HG03432 (cell line): ENCODE results near the gene SARDH.
"Not testable (repeated sequence)": the region's sequence is repeated elsewhere in the genome, so short reads cannot be mapped to it uniquely, and the experiment has no call there.

ENCODE experiments used
- ATAC-seq: cut with Tn5 transposase; IDR thresholded peaks from one replicate; pipeline ENCODE4 v1.9.1; 2021; ENCODE audit warnings: mild to moderate bottlenecking, moderate library complexity; ENCODE audit not compliant: unreplicated experiment

The SARDH gene

GRCh38 chr9:133775951-133776905 lies 38.1 kb upstream of the SARDH start:
- ATAC-seq, result no peak

DNA sequence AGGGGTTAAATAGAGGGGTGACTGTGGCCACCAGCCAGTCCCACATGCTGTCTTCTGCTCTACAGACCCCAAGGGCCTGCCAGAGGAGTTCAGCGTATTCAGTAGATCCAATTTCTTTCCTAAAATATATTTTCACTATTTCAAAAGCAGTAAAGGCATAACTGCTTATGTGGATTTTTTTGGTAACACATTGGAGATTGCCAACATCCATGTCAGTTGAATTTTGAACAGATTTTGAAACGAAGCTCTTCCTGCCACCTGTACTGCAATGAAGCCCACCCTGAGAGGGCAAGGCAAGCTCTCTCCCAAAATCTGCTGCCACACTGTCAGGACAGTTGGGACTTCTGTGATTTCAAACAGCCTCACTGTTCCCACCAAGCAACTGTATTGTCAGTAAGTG lies 37.1 kb upstream of the SARDH start:
- no peak for ATAC-seq

- ATAC-seq, result no peak
These were observed 36.6 kb upstream of the SARDH start for GRCh38 chr9:133774799-133775198.

DNA sequence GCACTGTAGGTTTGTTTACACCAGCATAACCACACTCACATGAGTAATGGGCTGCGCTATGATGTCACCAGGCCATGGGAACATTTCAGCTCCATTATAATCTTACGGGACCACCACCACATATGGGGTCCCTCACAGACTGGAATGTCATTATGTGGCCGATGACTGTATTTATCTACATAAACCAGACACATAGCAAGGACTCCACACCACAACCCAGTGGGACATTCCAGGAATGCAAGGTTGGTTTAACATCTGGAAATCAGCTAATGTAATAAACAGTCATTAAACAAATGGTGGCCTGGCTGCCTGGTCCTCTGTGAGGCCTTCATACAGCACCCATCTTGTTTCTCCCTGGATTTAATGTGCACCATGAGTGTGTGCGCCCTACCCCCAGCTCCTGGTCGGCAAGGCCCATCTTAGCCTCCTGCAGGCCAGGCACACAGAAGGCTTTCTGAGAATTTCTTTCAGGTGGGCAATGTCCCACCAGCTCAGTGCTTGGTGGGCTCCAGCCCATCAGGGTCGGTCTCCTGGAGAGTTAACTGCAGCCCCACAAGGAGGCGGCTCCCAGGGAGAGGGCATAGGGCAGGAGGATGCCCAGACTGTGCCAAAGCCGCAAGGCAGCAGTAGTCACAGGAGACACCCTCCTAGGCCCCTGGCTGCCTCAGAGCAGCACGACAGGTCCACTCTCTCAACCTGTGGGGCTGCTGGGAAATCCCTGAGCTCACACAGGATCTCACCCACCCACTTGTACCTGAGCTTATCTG lies 35.9 kb upstream of the SARDH start:
- no peak for ATAC-seq

- ATAC-seq, result no peak
These were observed 34.4 kb upstream of the SARDH start for GRCh38 chr9:133772581-133772980.

- ATAC-seq, result no peak
These were observed 33.6 kb upstream of the SARDH start for GRCh38 chr9:133771486-133772482.

DNA sequence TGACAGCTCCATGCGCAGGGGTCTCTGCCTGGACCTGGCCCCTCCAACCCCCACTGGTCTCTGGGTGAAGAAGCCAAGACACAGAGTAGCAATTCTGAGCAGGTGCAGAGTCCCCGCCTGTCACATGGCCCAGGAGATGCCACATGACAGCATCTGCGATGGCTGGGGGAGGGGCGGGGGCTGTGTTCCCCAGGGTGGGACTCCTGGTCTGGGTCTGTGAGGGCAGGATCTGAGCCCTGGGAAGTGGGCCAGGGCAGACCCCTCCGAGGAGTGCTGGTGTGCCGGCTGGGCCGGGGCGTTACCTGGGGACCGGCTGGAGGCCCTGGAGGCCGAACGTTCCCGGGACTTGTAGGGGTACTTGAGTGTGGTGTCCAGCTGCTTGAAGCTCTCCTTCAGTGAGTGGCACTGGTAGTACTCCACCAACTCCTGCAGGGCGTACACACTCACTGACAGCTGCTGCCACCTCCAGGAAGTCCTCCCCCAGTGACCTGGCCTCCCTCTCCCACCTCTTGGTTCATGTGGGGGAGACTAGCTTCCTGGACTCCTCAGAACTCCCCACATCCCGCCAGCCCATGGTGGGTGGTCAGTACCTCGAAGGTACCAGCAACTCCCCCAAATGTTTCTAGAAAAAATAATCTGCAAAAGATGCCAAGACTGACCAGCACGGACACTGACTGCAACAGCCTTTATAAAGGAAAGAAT lies 32.1 kb upstream of the SARDH start:
- no peak for ATAC-seq

GRCh38 chr9:133769511-133770075 lies 31.4 kb upstream of the SARDH start:
- ATAC-seq, result no peak

DNA sequence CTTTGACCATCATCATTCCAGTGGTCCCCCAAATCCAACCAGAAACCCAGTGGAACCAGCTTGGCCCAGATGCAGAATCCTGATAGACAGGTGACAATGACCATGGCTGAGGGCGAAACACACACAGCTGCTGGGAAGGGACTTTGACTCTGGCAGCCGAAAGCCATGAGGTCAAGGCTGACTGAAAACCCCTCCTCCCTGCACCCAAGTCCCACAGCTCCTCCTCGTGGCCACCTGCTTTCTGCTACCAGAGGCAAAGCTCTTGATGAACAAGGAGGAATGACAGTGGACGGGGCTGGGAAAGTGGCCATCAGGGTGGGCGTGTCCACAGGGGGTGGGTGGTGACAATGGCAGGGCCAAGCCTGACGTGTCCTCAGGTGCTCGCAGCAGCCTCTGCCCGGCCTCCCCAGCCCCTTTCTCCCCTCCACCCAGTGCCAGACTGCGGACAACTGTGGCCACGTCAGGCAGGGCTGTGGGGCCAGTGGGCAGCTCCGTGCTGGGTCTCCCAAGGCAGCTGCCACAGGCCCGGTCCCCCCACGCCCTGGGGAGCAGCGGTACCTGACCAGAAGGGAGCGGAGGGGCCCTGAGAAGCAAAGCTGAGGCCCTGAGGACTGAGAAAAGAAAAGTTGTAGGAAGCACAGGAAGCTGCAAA lies 30.8 kb upstream of the SARDH start:
- ATAC-seq, result no peak

DNA sequence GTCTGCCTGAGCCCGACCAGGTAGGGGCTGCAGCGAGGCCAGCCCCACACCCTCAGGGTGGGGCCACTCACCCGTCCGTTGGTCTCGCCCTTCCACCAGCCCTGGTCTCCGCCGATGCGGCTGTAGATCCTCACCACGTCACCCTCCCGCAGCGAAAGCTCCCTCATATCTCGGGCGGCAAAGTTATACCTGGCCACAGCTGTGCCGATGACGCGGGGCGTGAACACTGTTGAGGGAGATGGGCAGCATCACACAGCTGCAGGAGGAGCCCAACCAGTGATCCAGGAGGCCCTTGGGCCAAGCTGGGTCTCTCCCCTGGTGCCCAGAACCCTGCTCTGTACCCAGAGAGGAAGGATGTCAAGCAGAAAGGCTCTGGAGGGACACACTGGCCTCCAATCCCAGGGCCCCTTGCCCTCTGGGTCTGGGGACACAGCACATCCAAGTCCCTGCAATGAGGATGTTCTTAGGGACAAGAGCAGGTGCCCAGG lies 30.3 kb upstream of the SARDH start:
- ATAC-seq, result no peak

GRCh38 chr9:133767625-133768024 lies 29.5 kb upstream of the SARDH start:
- ATAC-seq, result no peak

GRCh38 chr9:133767008-133767407 lies 28.9 kb upstream of the SARDH start:
- ATAC-seq, result no peak

DNA sequence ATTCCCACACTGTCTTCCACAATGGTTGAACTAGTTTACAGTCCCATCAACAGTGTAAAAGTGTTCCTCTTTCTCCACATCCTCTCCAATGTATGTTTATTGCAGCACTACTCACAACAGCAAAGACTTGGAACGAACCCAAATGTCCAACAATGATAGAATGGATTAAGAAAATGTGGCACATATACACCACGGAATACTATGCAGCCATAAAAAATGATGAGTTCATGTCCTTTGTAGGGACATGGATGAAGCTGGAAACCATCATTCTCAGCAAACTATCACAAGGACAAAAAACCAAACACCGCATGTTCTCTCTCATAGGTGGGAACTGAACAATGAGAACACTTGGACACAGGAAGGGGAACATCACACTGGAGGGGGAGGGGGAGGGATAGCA lies 28.1 kb upstream of the SARDH start:
- ATAC-seq, result not testable (repeated sequence)

GRCh38 chr9:133763272-133764183 lies 25.4 kb upstream of the SARDH start:
- ATAC-seq, result no peak

- ATAC-seq, result no peak
These were observed 24.5 kb upstream of the SARDH start for GRCh38 chr9:133762488-133763271.

GRCh38 chr9:133761641-133762248 lies 23.6 kb upstream of the SARDH start:
- ATAC-seq, result no peak

DNA sequence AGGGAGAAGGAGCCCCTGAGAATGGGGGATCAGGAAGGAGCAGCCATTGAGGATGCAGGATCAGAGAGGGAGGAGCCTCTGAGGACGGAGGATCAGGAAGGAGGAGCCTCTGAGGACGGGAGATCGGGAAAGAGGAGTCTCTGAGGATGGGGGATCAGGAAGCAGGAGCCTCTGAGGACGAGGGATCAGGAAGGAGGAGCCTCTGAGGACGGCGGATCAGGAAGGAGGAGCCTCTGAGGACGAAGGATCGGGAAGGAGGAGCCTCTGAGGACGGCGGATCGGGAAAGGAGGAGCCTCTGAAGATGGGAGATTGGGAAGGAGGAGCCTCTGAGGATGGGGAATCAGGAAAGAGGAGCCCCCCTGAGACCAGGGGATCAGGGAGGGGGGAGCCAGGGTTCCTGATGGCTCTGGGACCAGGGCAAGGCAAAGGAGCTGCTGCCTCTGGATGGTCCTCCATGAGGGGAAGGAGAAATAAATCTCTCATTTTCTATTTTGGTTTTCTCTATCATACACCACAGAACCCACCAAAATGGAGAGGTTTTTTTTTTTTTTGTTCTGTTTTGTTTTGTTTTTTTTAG lies 22.6 kb upstream of the SARDH start:
- no peak for ATAC-seq
